Left forelimb (tissue), 1 donor: ENCODE results near the gene CD7.

Experiments
- DNase-seq: peaks from one replicate; pipeline ENCODE4 v3.0.0-alpha.2; 2018; ENCODE audit warnings: low spot score

The CD7 gene

GRCh38 chr17:82314727-82315605 is 2.4 kb downstream of the CD7 start:
- no peak for DNase-seq

GRCh38 chr17:82314012-82314726 is 3.2 kb downstream of the CD7 start:
- no peak for DNase-seq

- no peak for DNase-seq
These were observed 4.0 kb downstream of the CD7 start for GRCh38 chr17:82313195-82314011.

GRCh38 chr17:82311971-82312370 is 5.4 kb downstream of the CD7 start:
- DNase-seq, result no peak

- DNase-seq, result no peak
These were observed 6.5 kb downstream of the CD7 start for GRCh38 chr17:82310877-82311276.

GRCh38 chr17:82309656-82310570 is 7.5 kb downstream of the CD7 start:
- no peak for DNase-seq

GRCh38 chr17:82305727-82306300 is 11.6 kb downstream of the CD7 start:
- DNase-seq, result no peak

- DNase-seq, result no peak
These were observed 12.3 kb downstream of the CD7 start for GRCh38 chr17:82304826-82305726.

- DNase-seq, result no peak
These were observed 13.2 kb downstream of the CD7 start for GRCh38 chr17:82303944-82304808.

GRCh38 chr17:82302991-82303943 is 14.1 kb downstream of the CD7 start:
- no peak for DNase-seq

- DNase-seq, result no peak
These were observed 14.8 kb downstream of the CD7 start for GRCh38 chr17:82302568-82302963.

- DNase-seq, result no peak
These were observed 15.4 kb downstream of the CD7 start for GRCh38 chr17:82301916-82302567.

GRCh38 chr17:82301300-82301915 is 16.0 kb downstream of the CD7 start:
- no peak for DNase-seq

- no peak for DNase-seq
These were observed 16.6 kb downstream of the CD7 start for GRCh38 chr17:82300707-82301270.

GRCh38 chr17:82300228-82300627 is 17.2 kb downstream of the CD7 start:
- no peak for DNase-seq

GRCh38 chr17:82299452-82299851 is 18.0 kb downstream of the CD7 start:
- DNase-seq, result no peak
